Left renal pelvis (tissue), 4 donors: Measurements from ENCODE around the gene SIX1. TPM values are rescaled to one million over a fixed set of nuclear protein-coding genes. Genes with fewer than 3 reads are reported as not detected.

Experiments used
- DNase-seq, 4 donors: peaks; one replicate each; pipeline ENCODE4 v3.0.0-alpha.2; 2013; ENCODE audit warnings: low read depth in 4 of 4, low spot score in 3 of 4
- polyA plus RNA-seq, 4 donors: library from polyadenylated mRNA; unstranded; fragments of 120-200 nt; gene quantifications; one replicate each; pipeline ENCODE4 v1.2.1, GENCODE V29; 2013; ENCODE audit not compliant: insufficient read length in 4 of 4

Gene SIX1
- polyA plus RNA-seq, 4 donors: 9.2 to 13.4 (median 11.9) TPM

DNA sequence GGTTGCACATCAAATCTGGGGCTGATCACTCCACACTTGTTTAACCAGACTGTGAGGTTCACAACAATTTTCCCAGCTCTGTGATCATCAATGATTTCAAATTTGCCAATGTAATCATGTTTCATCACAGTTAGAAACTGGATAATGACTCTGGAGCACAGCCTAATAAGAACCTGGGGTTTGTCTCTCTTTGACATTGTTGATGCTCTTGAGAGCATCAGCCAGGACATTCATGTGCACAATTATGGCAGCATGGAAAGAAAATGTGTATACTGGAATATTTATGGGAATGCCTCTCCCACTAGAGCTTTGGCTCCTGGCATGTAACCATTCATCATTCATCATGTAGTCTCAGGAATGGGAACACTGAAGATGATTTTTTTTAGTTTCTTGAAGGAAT lies 47.0 kb downstream of the SIX1 start:
- DNase-seq: no peak

- DNase-seq: no peak
Observed at GRCh38 chr14:60599727-60600126, 49.5 kb downstream of the SIX1 start.

DNA sequence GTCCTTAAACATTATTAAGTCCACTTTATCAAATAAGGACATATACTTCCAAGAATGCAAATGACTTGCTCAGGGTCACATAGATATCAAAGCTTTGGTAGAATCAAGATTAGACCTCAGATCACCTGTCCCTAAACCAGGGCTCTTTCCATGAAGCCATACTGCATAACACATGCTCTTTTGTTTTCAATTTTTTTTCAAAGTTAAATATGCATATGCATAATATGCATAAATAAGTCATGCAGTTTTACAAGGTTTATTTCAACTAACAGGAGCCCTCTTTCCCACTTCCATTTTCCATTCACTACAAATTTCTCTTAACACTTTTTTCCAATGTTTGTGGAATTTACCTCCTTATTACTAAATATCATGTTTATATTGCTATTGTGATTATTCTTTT lies 53.1 kb downstream of the SIX1 start:
- no peak for DNase-seq

GRCh38 chr14:60594062-60594461 lies 55.2 kb downstream of the SIX1 start:
- no peak for DNase-seq

Other genes starting within 250 kb of the SIX1 start
- 1 to 10 TPM in 1 of 4 donors, under 1 TPM in 3; 0.47 to 1.9 (median 0.62) TPM for gene C14orf39, start 163.4 kb downstream of the SIX1 start, polyA plus RNA-seq
- not detected for gene SIX6, start 140.3 kb downstream of the SIX1 start, polyA plus RNA-seq
- 1 to 10 TPM; 5.5 to 7.7 (median 7.0) TPM for gene SIX4, start 74.9 kb upstream of the SIX1 start, polyA plus RNA-seq
- gene MNAT1, start 85.3 kb upstream of the SIX1 start, polyA plus RNA-seq: 10 to 100 TPM; 30.9 to 53.7 (median 49.3) TPM